ENCODE measurements around the gene TTC23L.
"Not testable (repeated sequence)": the region's sequence is repeated elsewhere in the genome, so short reads cannot be mapped to it uniquely, and the experiment has no call there.

TTC23L gene, protein sequence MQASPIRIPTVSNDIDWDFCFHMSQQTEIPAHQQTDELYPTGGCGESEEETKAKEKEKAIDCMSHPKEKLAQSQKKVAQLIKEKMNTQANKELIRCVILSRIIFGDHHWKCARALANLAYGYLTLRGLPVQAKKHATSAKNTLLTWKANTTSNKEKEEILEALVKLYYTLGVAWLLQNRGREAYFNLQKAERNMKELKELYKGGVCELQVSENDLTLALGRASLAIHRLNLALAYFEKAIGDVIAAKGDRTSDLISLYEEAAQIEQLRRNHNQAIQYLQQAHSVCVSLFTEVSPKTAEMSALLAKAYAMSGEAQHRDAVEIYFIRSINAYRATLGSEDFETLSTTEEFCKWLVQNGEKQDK

GRCh38 chr5:34838785-34839714, at the start of gene TTC23L:
Gene TTC23L (plus strand): TSS chr5:34839164. CDS start chr5:34840672, 1,508 bp downstream.
- DNase-seq (ENCODE audit: low spot score) = peak; percentile 90

DNA sequence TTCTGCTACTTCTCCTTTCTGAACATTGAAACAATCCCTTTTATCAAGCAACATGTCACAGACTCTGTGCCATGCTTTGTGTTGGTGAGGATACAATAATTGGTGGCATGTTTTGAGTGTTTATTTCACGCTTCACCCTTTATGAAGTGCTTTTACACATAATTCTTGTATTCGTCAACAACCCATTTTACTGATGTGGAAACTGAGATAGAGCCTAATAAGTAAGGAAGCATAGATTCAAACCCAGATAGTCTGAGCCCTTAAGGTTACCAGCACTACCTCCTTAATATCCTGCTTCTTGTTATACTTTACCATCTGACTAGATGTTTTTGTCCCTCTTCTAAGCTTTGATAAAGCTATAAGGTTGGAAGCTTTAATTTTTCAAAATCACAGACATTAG, 49.3 kb upstream of the TTC23L start:
- no peak for DNase-seq (ENCODE audit: low spot score)

GRCh38 chr5:34790069-34790468, 48.9 kb upstream of the TTC23L start:
- DNase-seq (ENCODE audit: low spot score) = no peak

GRCh38 chr5:34791761-34792244, 47.2 kb upstream of the TTC23L start:
- peak; percentile 21 for DNase-seq (ENCODE audit: low spot score)

DNA sequence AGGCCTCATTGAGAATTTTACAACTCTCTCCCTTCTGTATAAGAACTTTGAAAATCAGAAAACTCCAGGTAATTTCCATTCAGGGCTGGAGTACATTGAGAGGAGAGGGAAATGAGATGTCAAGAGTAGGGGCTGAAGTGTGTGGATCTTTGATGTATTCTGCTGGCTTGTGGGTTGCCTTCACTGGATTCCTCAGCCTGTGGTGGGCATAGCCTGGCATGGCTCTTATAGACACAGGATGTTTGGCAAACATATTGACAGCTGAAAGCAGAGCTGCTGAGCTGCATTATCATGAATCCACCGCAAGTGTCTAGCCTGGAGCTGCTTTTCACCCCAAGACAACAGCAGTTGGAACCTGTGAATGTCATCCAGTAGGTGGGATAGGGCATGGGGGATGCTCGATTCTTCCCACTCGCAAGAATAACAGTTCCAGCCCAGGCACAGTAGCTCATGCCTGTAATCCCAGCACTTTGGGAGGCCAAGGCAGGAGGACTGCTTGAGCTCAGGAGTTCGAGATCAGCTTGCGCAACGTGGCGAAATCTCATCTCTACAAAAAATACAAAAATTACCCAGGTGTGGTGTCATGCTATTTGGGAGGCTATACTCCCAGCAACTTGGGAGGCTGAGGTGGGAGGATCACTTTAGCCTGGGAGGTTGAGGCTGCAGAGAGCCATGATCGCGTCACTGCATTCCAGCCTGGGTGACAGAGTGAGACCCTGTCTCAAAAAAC, 36.0 kb upstream of the TTC23L start:
- DNase-seq (ENCODE audit: low spot score) = no peak

DNA sequence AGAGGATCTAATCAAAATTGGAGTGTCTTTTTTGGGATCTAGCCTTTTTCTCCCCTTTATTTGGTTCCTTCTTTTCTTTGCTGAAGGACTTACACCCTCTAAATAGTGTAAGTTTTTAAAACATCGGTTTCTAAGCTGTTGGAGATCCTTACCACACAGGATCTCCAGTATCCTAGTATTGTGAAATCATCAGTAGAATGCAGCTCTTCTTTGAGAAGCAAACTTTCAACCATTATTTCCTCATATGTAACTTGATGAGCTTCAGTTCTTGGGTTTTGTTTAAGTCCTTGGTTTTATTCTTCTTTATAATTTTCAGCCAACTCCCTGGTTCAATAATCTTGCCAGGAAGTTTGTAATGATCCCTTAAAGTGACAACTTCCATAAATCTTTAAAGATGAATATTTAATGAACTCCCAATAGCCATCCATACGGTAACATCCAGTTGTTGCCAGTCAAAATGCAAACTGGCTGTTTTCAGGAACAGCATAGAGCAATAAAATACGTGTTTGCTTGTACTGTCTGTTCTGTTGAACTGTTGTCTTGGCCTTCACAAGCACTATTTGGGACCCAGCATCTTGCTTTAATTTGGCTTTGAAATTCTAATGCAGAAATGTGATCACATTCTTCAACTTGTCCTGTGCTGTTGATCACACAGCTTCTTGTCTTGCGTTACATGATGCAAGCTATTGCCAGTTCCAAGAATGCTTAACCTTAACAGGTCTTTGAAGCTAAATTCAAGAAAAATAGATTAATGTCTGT, 34.8 kb upstream of the TTC23L start:
- peak; percentile 11 for DNase-seq (ENCODE audit: low spot score)

GRCh38 chr5:34804913-34805312, 34.1 kb upstream of the TTC23L start:
- no peak for DNase-seq (ENCODE audit: low spot score)

DNA sequence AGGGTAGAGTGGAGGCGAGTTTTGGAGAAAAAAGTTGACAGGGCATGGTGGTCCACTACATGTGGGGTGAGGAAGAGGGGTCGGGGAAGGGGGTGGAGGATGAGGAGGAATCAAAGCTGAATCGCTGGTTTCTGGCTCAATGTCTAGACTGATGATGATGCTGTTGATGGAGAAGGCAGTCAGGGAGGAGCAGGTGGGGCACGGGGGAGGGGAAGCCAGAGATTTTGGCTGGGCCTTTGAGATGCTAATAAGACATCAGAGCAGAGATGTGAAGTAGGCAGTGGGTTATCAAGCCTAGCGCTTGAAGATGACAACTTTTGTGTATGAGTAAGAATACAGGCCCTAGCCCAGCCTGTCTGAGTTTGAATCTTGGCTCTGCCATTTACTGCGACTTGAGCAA, 32.4 kb upstream of the TTC23L start:
- no peak for DNase-seq (ENCODE audit: low spot score)

DNA sequence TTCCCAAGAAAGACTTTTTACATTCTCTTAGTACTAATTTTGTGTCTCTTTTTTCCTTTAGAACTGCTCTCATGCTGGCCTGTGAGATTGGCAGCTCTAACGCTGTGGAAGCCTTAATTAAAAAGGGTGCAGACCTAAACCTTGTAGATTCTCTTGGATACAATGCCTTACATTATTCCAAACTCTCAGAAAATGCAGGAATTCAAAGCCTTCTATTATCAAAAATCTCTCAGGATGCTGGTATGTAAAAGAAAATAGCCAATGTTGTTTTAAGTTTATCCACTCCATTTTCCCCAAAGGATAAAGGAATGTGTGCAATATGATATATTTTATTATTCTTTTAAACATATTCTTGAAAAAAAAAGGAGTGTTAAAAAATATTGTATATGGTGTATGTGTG, 27.3 kb upstream of the TTC23L start:
- DNase-seq (ENCODE audit: low spot score) = no peak

GRCh38 chr5:34813509-34813908, 25.5 kb upstream of the TTC23L start:
- DNase-seq (ENCODE audit: low spot score) = no peak

GRCh38 chr5:34817558-34818351, 21.2 kb upstream of the TTC23L start:
- DNase-seq (ENCODE audit: low spot score) = no peak

GRCh38 chr5:34818717-34819116, 20.2 kb upstream of the TTC23L start:
- no peak for DNase-seq (ENCODE audit: low spot score)

GRCh38 chr5:34820593-34820992, 18.4 kb upstream of the TTC23L start:
- DNase-seq (ENCODE audit: low spot score) = no peak

GRCh38 chr5:34822956-34823715, 15.8 kb upstream of the TTC23L start:
- no peak for DNase-seq (ENCODE audit: low spot score)

DNA sequence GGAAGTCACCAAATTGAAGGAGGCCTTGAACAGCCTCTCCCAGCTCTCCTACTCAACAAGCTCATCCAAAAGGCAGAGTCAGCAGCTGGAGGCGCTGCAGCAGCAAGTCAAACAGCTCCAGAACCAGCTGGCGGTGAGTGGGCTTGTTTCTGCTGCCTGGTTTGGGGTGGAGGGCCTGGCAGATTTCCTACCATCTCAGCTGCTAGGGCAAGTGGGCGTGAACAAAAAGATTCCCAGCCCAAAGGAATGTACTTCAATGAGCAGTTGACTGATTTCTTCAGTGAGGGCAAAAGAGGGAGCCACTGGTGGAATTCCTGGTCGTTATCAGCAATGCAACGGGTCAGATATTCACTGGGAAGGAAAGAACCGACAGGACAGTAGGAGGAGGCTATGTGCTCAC, 12.6 kb upstream of the TTC23L start:
- DNase-seq (ENCODE audit: low spot score) = no peak

DNA sequence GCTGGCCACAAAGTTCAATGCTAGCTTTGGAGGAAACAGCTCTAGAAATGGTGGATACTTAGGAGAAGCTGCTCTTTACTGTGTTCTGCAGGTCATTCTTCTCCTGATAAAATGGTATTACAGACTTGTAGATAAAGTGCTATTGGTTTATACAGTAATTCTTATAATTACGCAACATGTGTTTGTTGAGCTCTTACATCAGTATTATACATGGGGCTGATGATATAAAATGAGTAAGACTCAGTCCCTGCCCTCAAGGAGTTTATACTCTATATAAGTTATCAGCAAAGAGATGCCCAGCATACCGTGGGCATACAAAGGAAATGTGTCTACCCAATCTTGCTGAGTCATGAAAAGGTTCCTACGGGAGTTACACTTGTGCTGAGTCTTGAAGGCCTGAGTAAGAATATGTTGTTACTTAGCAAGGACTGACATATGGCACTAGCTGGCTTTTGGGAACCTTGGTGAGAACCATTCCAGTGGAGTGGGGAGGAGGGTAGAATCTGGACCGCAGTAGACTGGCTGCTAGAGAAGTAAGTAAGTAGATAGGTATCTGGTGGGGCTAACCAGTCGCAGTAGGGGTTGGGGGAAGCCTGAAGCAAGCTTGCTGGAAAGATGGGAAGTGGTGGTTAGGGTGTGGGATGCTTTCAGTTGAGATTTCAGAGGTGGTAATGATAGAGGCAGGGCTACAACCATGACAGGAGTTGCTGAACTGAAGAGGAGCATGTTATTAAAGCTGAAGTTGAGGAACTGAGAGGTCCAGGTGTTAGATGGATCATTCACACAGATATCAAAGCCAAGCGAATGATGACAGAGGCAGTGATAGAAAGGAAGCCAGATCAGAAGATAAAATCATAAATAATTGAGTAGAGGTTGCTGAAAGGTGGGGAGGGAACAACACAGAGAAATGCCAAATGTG, 11.1 kb upstream of the TTC23L start:
- DNase-seq (ENCODE audit: low spot score) = no peak

GRCh38 chr5:34830827-34831226, 8.1 kb upstream of the TTC23L start:
- DNase-seq (ENCODE audit: low spot score) = not testable (repeated sequence)

GRCh38 chr5:34831303-34831702, 7.7 kb upstream of the TTC23L start:
- no peak for DNase-seq (ENCODE audit: low spot score)

GRCh38 chr5:34832568-34832967, 6.4 kb upstream of the TTC23L start:
- no peak for DNase-seq (ENCODE audit: low spot score)
